GM19023 (cell line): Measurements from ENCODE around the gene RAD51B.
"Not testable (repeated sequence)": the region's sequence is repeated elsewhere in the genome, so short reads cannot be mapped to it uniquely, and the experiment has no call there.

Experiments used
- ATAC-seq: cut with Tn5 transposase; IDR thresholded peaks from one replicate; pipeline ENCODE4 v1.9.1; 2021; ENCODE audit warnings: mild to moderate bottlenecking, moderate library complexity; ENCODE audit not compliant: unreplicated experiment

RAD51B gene

GRCh38 chr14:68652433-68652690 lies 832.8 kb downstream of the RAD51B start:
- ATAC-seq, result no peak

GRCh38 chr14:68653108-68653507 lies 833.5 kb downstream of the RAD51B start:
- no peak for ATAC-seq

DNA sequence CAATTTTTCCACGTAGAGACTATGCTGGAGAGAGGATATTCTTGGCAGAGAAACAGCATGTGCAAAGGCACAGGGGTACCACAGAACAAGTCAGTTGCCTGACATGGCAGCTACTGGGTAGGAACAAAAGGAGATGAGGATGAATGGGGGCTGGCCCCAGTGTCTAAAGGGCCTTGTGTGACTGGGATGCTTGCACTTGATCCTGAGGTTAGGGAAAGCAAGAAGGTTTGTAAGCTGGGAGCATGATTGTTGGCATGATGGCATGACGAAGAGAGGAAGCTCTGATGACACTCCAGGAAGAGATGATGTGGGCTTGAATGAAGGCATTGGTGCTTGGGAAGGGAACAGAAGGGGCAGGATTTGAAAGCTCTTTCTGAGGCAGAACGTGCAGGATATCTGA lies 834.2 kb downstream of the RAD51B start:
- no peak for ATAC-seq

- ATAC-seq, result no peak
Measured at GRCh38 chr14:68654471-68654941, 834.9 kb downstream of the RAD51B start.

- no peak for ATAC-seq
Measured at GRCh38 chr14:68655021-68655831, 835.6 kb downstream of the RAD51B start.

- ATAC-seq, result no peak
Measured at GRCh38 chr14:68655911-68656316, 836.3 kb downstream of the RAD51B start.

GRCh38 chr14:68656452-68656851 lies 836.9 kb downstream of the RAD51B start:
- no peak for ATAC-seq

- ATAC-seq, result no peak
Measured at GRCh38 chr14:68657300-68658028, 837.9 kb downstream of the RAD51B start.

GRCh38 chr14:68658029-68658509 lies 838.5 kb downstream of the RAD51B start:
- ATAC-seq, result no peak

DNA sequence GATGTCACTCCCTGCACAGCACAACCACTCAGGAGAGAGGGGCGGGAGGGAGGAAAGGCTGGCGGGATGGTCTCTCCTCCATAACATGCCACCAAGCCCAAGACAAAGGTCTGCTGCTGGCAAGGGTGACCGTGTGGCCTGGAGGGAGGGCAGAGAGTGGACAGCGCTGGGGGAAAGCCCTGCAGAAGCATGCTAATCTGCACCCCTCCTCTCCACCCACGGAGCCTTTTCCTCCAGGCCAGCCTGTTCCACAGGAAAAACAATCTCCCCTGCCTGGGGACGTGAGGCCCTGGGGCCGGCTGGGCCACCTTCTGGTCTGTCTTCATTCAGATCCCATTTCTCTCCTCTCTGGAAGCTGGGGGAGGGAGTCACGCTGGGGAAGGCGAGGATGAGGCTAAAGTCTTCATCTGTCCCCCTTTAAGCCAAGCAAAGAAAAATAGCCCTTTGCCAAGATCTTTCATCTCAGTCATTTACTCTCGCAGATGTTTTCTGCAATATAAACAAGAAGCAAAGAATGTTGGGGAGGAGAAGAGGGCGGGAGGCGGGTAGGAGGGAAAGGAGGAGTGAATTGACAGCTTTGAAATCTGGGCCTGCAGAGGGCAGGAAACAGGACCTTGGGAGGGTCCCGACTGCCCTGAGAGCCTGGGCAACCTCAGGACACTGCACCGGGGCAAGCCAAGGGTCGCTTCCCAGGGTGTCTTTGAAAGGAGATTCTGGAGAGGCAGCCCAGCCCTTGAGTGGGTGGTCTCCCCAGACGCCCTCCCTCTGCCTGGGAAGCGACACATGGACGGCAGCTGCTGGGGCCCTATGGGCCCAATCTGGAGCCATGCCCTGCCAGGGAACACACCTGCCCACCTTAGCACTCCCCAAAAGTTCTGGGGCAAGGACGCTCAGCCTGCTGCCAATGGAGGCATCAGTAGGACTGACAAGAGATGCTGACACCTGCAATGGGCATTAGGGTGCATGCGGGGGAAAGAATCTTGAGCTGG lies 839.7 kb downstream of the RAD51B start:
- ATAC-seq, result no peak

DNA sequence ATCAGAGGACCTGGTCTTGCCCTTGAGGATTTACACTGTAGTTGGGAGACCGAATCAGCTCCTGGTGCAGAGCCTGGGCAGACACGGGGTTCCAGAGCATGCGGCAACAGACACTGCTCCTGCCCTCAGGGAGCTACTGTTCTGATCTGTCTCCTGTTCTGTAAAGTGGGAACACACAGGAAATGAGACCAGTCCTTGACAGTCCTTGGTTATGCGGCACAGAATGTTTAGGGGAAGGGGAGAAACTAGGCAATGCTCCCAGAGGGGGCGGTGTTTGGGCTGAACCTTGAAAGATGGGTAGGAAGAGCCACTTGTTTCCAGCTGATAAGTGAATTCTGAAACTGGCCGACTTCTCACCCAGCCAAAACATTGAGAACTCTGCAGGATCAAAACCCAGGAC lies 840.9 kb downstream of the RAD51B start:
- no peak for ATAC-seq

GRCh38 chr14:68661226-68662225 lies 841.9 kb downstream of the RAD51B start:
- no peak for ATAC-seq

DNA sequence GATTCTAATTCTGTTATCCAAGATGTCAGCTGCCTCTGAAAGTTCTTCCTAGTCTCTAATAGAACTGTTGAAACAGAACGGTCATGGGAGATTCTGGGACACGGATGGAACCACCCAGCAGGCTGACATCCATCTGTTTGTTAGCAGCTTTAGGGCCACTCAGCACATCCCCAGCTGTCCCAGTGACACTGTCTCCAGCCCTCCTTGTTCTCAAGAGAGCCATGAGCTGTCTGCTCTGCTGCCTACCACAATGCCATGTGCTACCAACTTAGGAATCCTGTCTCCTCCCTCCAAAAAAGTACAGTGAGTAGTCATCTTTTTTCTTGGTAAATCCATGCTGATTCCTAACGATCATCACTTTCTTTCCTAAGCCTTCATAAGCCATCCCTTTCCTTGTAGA lies 842.8 kb downstream of the RAD51B start:
- ATAC-seq, result no peak

GRCh38 chr14:68662826-68663225 lies 843.2 kb downstream of the RAD51B start:
- not testable (repeated sequence) for ATAC-seq

GRCh38 chr14:68663385-68664076 lies 844.0 kb downstream of the RAD51B start:
- ATAC-seq, result peak; percentile 77

DNA sequence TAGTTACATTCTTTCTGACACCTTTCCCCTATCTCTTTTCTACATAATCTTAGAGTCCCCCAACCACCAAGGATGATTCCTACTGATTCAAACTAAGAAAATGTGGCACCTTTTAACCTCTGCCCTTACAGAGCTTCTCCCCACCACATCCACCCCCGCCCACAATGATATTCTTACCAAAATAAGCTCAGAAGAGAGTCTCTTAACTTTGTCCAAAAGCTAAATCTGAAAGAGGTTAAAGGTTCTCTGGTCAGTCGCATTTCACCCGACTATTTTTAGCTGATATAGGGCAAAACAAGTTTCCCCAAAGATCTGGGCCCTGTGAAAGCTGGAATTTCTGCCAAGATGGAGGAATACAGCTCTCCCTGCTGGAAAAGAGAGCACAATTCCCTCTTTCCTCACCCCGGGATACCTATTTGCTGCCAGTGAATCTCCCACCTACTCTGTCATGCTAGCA lies 844.7 kb downstream of the RAD51B start:
- no peak for ATAC-seq

DNA sequence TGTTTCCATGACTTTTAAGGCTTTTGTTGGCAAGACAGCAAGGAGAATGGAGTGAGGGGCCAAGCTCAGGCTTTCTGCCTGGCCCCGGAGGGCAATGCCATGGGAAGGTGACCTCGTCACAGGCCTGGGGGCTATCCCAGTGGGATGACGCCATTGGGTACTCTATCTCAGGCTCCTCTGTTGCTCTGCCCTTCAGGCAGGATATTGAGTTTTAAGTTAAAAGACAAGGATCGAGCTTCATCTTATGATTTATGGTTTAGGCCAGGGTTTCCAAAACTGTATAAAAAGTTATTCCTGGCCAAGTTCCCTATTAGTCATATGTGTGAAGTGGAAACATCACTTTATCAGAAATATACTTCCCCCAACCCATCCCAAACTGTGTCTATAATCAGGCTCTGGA lies 845.6 kb downstream of the RAD51B start:
- no peak for ATAC-seq

DNA sequence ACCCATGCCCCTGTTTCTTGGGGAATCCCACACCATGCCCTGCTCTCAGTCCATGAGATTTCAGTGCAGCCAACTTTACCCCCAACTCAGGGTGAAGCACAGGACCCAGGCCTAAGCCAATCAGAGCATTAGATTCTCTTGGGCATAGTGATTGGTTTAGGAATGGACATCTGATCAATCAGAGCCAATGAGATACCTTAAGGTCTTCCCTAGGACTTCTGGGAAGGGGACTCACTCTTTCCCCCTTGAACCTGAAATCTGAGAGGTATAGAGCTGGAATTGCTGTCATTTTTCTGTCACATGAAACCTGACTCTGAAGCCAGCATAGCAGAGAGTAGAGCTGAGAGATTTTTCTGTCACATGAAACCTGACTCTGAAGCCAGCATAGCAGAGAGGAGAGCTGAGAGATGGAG lies 846.2 kb downstream of the RAD51B start:
- ATAC-seq, result no peak

DNA sequence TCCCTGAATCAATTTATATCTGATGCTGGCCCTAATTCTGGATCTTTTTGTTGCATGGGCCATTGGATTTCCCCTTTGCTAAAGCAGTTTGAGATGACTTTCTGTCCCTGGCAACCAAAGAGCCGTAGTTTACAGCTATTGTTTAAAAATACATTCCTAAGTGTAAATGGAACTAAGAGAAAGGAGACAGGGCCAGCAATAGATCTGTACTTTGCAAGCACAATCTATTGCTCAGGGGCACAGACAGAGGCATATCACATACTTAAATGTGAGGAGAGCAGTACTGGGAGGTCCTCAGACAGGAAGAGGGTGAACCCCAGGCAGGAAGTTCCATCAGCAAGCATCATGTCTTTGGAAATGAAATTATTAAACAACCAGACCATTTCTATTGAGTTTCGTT lies 846.7 kb downstream of the RAD51B start:
- no peak for ATAC-seq
